Right cardiac atrium (tissue), 5 donors: ENCODE measurements around the gene FSD1L. TPM values are rescaled to one million over a fixed set of nuclear protein-coding genes. Genes with fewer than 3 reads are reported as not detected.
"Not testable (repeated sequence)": the region's sequence is repeated elsewhere in the genome, so short reads cannot be mapped to it uniquely, and the experiment has no call there.

ENCODE experiments used
- ATAC-seq, 2 donors: fragments of 200-7000 bp; cut with Tn5 transposase; one replicate each; pipeline versions ENCODE4 v1.8.0 to v1.9.1; 2020; ENCODE audit warnings: moderate library complexity in 2 of 2, mild to moderate bottlenecking in 1 of 2
- DNase-seq, 3 donors: peaks; one replicate each; pipeline ENCODE4 v3.0.0-alpha.2; 2020
- H3K27ac ChIP-seq: one replicate; pipeline ENCODE4 v1.5.1; 2013; ENCODE audit warnings: mild to moderate bottlenecking, low read length, control low read depth, moderate library complexity
- H3K27me3 ChIP-seq: one replicate; pipeline ENCODE4 v1.6.1; 2013; ENCODE audit not compliant: control insufficient read depth, insufficient read depth
- H3K4me1 ChIP-seq: one replicate; pipeline ENCODE4 v1.6.1; 2013; ENCODE audit warnings: low read length; ENCODE audit not compliant: control insufficient read depth, insufficient read depth
- H3K4me3 ChIP-seq: one replicate; pipeline ENCODE4 v1.5.1; 2013; ENCODE audit warnings: low read length, control low read depth
- H3K9me3 ChIP-seq: one replicate; pipeline ENCODE4 v1.6.1; 2013; ENCODE audit warnings: low read length; ENCODE audit not compliant: control insufficient read depth
- WGBS: extraction: QIAGEN DNeasy Blood & Tissue Kit; methylation state at CpG from one replicate; pipeline ENCODE4 v1.1.7; 2013; 5-methylcytosine and 5-hydroxymethylcytosine counted together
- intact Hi-C, 4 donors: fragments of 100-400 bp; cut with DNase I; formaldehyde crosslinking; loops; one replicate each; pipeline versions ENCODE4 v1.11.0 to v1.14.0; 2022 to 2023
- polyA plus RNA-seq: library from polyadenylated mRNA; stranded (reverse); fragments of 200-250 nt; gene quantifications from one replicate; pipeline ENCODE4 v1.2.3, GENCODE V29; 2013
- total RNA-seq, 4 donors: library from RNA; stranded (reverse); fragmentation: NEBNext Ultra II Directional; extraction: Animal tissue kit (Norgen Biotek cat#: 25700); gene quantifications; one replicate each; pipeline ENCODE4 v1.2.1, GENCODE V29; 2021
- donor health status: healthy with polysubstance abuse.
- donor health status: DM: no; HTN: yes; CAD: no.
- donor health status: DM: no; HTN: no; CAD: no.
- donor health status: DM: no; HTN: yes; CAD: no; lungs with severe emphysema.
- donor health status: DM: yes; HTN: yes; CAD: no.

FSD1L gene
- total and polyA plus RNA-seq, 5 donors, result 1.0 to 5.3 (median 3.3) TPM

- Histone ChIP-seq H3K4me1 (peaks cover 1% of the 10 kb centered on the region), H3K27ac (no peak overlapping the region), H3K9me3 (no peaks in the 10 kb centered on the region), H3K27me3 (no peaks in the 10 kb centered on the region), H3K4me3 (no peak overlapping the region)
- no peak for ATAC-seq
- DNase-seq, result no peak
- intact Hi-C loops, result no loop called here
Observed at GRCh38 chr9:105572455-105572854, 124.6 kb downstream of the FSD1L start.

- H3K27ac ChIP-seq, DNase-seq, H3K4me1 ChIP-seq, H3K4me3 ChIP-seq, H3K9me3 ChIP-seq, intact Hi-C loops, ATAC-seq, H3K27me3 ChIP-seq: not testable (repeated sequence)
- 97% methylated on average over 6 of the region's 6 CpGs for WGBS
Observed at GRCh38 chr9:105579952-105580351, 132.1 kb downstream of the FSD1L start.

- WGBS, result 78% methylated on average over 16 of the region's 16 CpGs
- H3K27me3 ChIP-seq, H3K27ac ChIP-seq, DNase-seq, intact Hi-C loops, ATAC-seq, H3K4me1 ChIP-seq, H3K4me3 ChIP-seq, H3K9me3 ChIP-seq: not testable (repeated sequence)
Observed at GRCh38 chr9:105581550-105581949, 133.7 kb downstream of the FSD1L start.

- intact Hi-C loops, result no loop called here
- DNase-seq (no peak), ATAC-seq (no peak)
- no peak overlapping the region for H3K27ac ChIP-seq
- 78% methylated on average over 3 of the region's 3 CpGs for WGBS
- H3K27me3 ChIP-seq, result no peaks in the 10 kb centered on the region
- no peaks in the 10 kb centered on the region for H3K4me1 ChIP-seq
- H3K9me3 ChIP-seq, result no peaks in the 10 kb centered on the region
- no peak overlapping the region for H3K4me3 ChIP-seq
Observed at GRCh38 chr9:105593145-105593544, 145.3 kb downstream of the FSD1L start.

Other genes with a start within 250 kb of the FSD1L start
- 10 to 100 TPM; 12.1 to 18.3 (median 16.3) TPM for gene SLC44A1, start 203.4 kb upstream of the FSD1L start, total RNA-seq
- gene SLC44A1, start 203.4 kb upstream of the FSD1L start, polyA plus RNA-seq, result 5.8 TPM
- gene FKTN, start 110.1 kb downstream of the FSD1L start, total RNA-seq, result 10 to 100 TPM in 1 of 4 donors, 1 to 10 TPM in 3; 7.4 to 11.2 (median 8.9) TPM
- gene FKTN, start 110.1 kb downstream of the FSD1L start, polyA plus RNA-seq, result 2.7 TPM
- gene TAL2, start 214.4 kb downstream of the FSD1L start, total RNA-seq, result not detected
- gene TAL2, start 214.4 kb downstream of the FSD1L start, polyA plus RNA-seq, result 0.16 TPM
- 10 to 100 TPM; 54.6 to 88.9 (median 68.8) TPM for gene TMEM38B, start 246.5 kb downstream of the FSD1L start, total RNA-seq
- gene TMEM38B, start 246.5 kb downstream of the FSD1L start, polyA plus RNA-seq, result 32.4 TPM